Occipital lobe (tissue), 2 donors: ENCODE data around the gene MGARP. TPM values are rescaled to one million over a fixed set of nuclear protein-coding genes. Genes with fewer than 3 reads are reported as not detected.
"Not testable (repeated sequence)": the region's sequence is repeated elsewhere in the genome, so short reads cannot be mapped to it uniquely, and the experiment has no call there.

ENCODE experiments used
- DNase-seq: peaks from one replicate; lab custom pipeline; 2025; lab: John Stamatoyannopoulos, UW
- total RNA-seq: library from RNA; depleted of rRNA; stranded (reverse); fragments of >200 nt; gene quantifications from one replicate; pipeline ENCODE4 v1.2.3, GENCODE V29; 2014

The MGARP gene
- total RNA-seq, 1 donor from 2014 or later: 1.2 TPM

- no peak for DNase-seq
Observed at GRCh38 chr4:139295942-139296299, 15.9 kb upstream of the MGARP start.

GRCh38 chr4:139295206-139295941 lies 15.3 kb upstream of the MGARP start:
- DNase-seq: peak; percentile 95

- no peak for DNase-seq
Observed at GRCh38 chr4:139286186-139286698, 6.2 kb upstream of the MGARP start.

- no peak for DNase-seq
Observed at GRCh38 chr4:139282721-139283075, 2.7 kb upstream of the MGARP start.

- no peak for DNase-seq
Observed at GRCh38 chr4:139282065-139282720, 2.2 kb upstream of the MGARP start.

GRCh38 chr4:139278912-139279759 lies 889 bp downstream of the MGARP start:
- DNase-seq: no peak

- DNase-seq: no peak
Observed at GRCh38 chr4:139278485-139278884, 1.5 kb downstream of the MGARP start.

- no peak for DNase-seq
Observed at GRCh38 chr4:139275281-139275735, 4.7 kb downstream of the MGARP start.

- DNase-seq: no peak
Observed at GRCh38 chr4:139274790-139275189, 5.2 kb downstream of the MGARP start.

- no peak for DNase-seq
Observed at GRCh38 chr4:139273835-139274234, 6.2 kb downstream of the MGARP start.

- no peak for DNase-seq
Observed at GRCh38 chr4:139267301-139267700, 12.7 kb downstream of the MGARP start.

GRCh38 chr4:139266583-139267257 lies 13.3 kb downstream of the MGARP start:
- DNase-seq: no peak

GRCh38 chr4:139266208-139266582 lies 13.8 kb downstream of the MGARP start:
- DNase-seq: no peak

GRCh38 chr4:139265654-139266053 lies 14.4 kb downstream of the MGARP start:
- DNase-seq: no peak

- no peak for DNase-seq
Observed at GRCh38 chr4:139256349-139256748, 23.7 kb downstream of the MGARP start.

GRCh38 chr4:139255581-139255980 lies 24.4 kb downstream of the MGARP start:
- DNase-seq: not testable (repeated sequence)

GRCh38 chr4:139253713-139254112 lies 26.3 kb downstream of the MGARP start:
- DNase-seq: no peak

GRCh38 chr4:139253046-139253445 lies 27.0 kb downstream of the MGARP start:
- no peak for DNase-seq

- DNase-seq: no peak
Observed at GRCh38 chr4:139247700-139248238, 32.3 kb downstream of the MGARP start.

- no peak for DNase-seq
Observed at GRCh38 chr4:139247241-139247640, 32.8 kb downstream of the MGARP start.

- DNase-seq: no peak
Observed at GRCh38 chr4:139246166-139246565, 33.9 kb downstream of the MGARP start.
